Measurements from ENCODE around the gene NTMT1. TPM values are rescaled to one million over a fixed set of nuclear protein-coding genes. Genes with fewer than 3 reads are reported as not detected.
A peak's percentile ranks its signal among the peaks of the same experiment; 100 is the strongest.

The NTMT1 gene
- total RNA-seq, 1 donor from 2014 or later = 55.1 TPM

DNA sequence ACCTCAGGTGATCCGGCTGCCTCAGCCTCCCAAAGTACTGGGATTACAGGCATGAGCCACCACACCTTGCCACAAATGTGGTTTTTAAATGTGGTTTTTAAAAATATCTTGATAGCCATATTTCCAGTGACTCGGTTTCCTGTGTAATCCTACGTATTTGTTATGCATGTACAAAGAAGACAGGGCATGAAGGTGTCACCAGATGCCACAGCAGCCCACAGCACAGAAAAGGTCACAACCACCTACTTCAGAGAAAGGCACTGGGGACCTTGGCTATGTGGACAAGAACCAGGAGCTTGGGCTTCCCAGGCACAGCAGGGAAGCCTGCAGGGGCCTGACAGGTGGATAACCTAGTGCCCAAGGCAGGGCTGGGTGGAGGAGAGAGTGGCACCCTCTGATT lies 43.1 kb upstream of the NTMT1 start:
- TF ChIP-seq, protein P1, sequence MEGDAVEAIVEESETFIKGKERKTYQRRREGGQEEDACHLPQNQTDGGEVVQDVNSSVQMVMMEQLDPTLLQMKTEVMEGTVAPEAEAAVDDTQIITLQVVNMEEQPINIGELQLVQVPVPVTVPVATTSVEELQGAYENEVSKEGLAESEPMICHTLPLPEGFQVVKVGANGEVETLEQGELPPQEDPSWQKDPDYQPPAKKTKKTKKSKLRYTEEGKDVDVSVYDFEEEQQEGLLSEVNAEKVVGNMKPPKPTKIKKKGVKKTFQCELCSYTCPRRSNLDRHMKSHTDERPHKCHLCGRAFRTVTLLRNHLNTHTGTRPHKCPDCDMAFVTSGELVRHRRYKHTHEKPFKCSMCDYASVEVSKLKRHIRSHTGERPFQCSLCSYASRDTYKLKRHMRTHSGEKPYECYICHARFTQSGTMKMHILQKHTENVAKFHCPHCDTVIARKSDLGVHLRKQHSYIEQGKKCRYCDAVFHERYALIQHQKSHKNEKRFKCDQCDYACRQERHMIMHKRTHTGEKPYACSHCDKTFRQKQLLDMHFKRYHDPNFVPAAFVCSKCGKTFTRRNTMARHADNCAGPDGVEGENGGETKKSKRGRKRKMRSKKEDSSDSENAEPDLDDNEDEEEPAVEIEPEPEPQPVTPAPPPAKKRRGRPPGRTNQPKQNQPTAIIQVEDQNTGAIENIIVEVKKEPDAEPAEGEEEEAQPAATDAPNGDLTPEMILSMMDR (IDR thresholded peaks at IDR 0.05; ENCODE audit: insufficient read depth, low read depth, low read length) = no peak
- no peak for TF ChIP-seq EZH2 (IDR thresholded peaks at IDR 0.05; ENCODE audit: insufficient read depth, low read length)
- Histone ChIP-seq H3K4me2 (ENCODE audit: low read length) (no peak overlapping the region), H3K79me2 (ENCODE audit: insufficient read depth, low read length) (no peaks in the 10 kb centered on the region), H3K36me3 (ENCODE audit: insufficient read depth, low read length) (no peaks in the 10 kb centered on the region), H3K27me3 (ENCODE audit: insufficient read depth, low read length) (no peaks in the 10 kb centered on the region), H4K20me1 (ENCODE audit: insufficient read depth, low read length) (no peaks in the 10 kb centered on the region), H3K4me3 (ENCODE audit: insufficient read depth, low read depth, low read length) (no peak overlapping the region), H3K9me3 (ENCODE audit: insufficient read depth, low read depth, low read length) (no peaks in the 10 kb centered on the region), H3K4me1 (ENCODE audit: insufficient read depth, low read length) (no peaks in the 10 kb centered on the region), H3K9ac (ENCODE audit: low read length) (no peak overlapping the region), H2AFZ (ENCODE audit: low read depth, low read length) (no peak overlapping the region), H3K27ac (ENCODE audit: low read depth, low read length) (no peak overlapping the region)
- DNase-seq (ENCODE audit: low read depth) (no peak), FAIRE-seq (no peak)
- Mint-ChIP-seq H3K4me3 (ENCODE audit: unreplicated experiment) (no peak overlapping the region), H3K27me3 (ENCODE audit: low read depth, unreplicated experiment) (peaks cover 12% of the 10 kb centered on the region), H3K27ac (ENCODE audit: unreplicated experiment) (no peak overlapping the region), H3K9me3 (ENCODE audit: unreplicated experiment) (peaks cover 2% of the 10 kb centered on the region), H3K36me3 (ENCODE audit: low read depth, unreplicated experiment) (no peaks in the 10 kb centered on the region), H3K4me1 (ENCODE audit: low read depth, unreplicated experiment) (no peaks in the 10 kb centered on the region)

DNA sequence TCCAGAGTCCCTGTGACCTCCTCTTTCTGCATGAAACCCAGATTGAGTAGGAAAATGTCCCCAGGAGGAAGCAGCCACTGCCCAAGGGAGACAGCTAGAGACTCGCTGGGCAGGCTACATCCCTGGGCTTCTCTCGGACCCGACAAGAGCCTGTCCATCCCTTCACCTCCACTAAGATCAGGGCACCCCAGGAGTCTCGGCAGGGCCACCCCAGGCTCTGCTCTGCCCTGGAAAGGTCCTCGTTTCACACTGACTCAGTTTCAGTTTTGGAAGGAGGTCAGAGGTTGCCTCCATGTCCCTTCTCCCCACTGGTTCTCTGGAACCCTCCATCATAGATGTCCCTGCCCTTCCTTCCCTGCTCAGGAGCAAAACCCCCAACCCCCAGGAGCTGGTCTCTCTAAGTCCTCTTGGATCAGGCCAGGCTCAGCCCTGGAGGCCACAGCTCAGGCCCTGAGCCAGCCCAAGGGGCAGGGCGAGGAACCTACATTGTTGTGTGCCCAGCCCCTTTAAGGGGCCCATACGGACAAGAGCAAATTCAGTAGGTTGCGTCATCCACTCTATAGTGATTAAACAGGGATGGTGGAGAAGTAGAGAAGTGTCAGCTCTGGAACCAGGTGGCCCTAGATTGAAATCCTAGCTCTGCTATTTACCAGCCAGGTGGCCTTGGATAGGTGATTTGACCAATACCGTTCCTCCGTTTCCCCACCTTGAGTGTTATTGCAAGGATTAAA lies 42.5 kb upstream of the NTMT1 start:
- no peak overlapping the region for H3K27ac ChIP-seq (ENCODE audit: low read depth, low read length)
- no peaks in the 10 kb centered on the region for H3K79me2 ChIP-seq (ENCODE audit: insufficient read depth, low read length)
- TF ChIP-seq EZH2 (IDR thresholded peaks at IDR 0.05; ENCODE audit: insufficient read depth, low read length) = no peak
- TF ChIP-seq, protein P1 (IDR thresholded peaks at IDR 0.05; ENCODE audit: insufficient read depth, low read depth, low read length) = no peak
- H3K9me3 ChIP-seq (ENCODE audit: insufficient read depth, low read depth, low read length) = no peaks in the 10 kb centered on the region
- no peaks in the 10 kb centered on the region for H3K36me3 ChIP-seq (ENCODE audit: insufficient read depth, low read length)
- H3K4me3 ChIP-seq (ENCODE audit: insufficient read depth, low read depth, low read length) = no peak overlapping the region
- no peaks in the 10 kb centered on the region for H3K36me3 Mint-ChIP-seq (ENCODE audit: low read depth, unreplicated experiment)
- no peaks in the 10 kb centered on the region for H4K20me1 ChIP-seq (ENCODE audit: insufficient read depth, low read length)
- no peaks in the 10 kb centered on the region for H3K27me3 ChIP-seq (ENCODE audit: insufficient read depth, low read length)
- H3K4me1 ChIP-seq (ENCODE audit: insufficient read depth, low read length) = no peaks in the 10 kb centered on the region
- no peaks in the 10 kb centered on the region for H3K4me1 Mint-ChIP-seq (ENCODE audit: low read depth, unreplicated experiment)
- no peak overlapping the region for H2AFZ ChIP-seq (ENCODE audit: low read depth, low read length)
- DNase-seq (ENCODE audit: low read depth) (no peak), FAIRE-seq (no peak)
- H3K9me3 Mint-ChIP-seq (ENCODE audit: unreplicated experiment) = peaks cover 2% of the 10 kb centered on the region
- H3K4me2 ChIP-seq (ENCODE audit: low read length) = no peak overlapping the region
- H3K9ac ChIP-seq (ENCODE audit: low read length) = no peak overlapping the region
- H3K27ac Mint-ChIP-seq (ENCODE audit: unreplicated experiment) = no peak overlapping the region
- no peak overlapping the region for H3K4me3 Mint-ChIP-seq (ENCODE audit: unreplicated experiment)
- peaks cover 12% of the 10 kb centered on the region for H3K27me3 Mint-ChIP-seq (ENCODE audit: low read depth, unreplicated experiment)

DNA sequence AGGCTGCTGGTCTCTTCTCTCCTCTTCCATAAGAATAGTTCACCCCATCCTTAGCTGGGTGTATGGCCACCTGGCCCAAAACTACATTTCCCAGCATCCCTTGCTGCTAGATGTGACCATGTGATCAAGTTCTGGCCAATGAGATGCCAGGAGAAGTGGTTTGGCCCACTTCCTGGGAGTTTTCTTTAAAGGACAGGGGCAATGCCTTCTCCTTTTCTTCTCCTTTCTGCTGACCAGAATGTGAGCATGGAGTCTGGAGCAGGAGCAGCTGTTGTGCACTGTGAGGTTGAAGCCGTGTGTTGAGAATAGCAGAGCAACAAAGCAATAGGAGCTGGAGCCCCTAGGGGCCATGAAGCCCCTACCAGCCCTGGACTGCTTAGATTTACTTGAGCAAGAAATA lies 41.8 kb upstream of the NTMT1 start:
- DNase-seq (ENCODE audit: low read depth) = peak; percentile 71
- Histone ChIP-seq H3K9ac (ENCODE audit: low read length) (no peak overlapping the region), H3K4me2 (ENCODE audit: low read length) (no peak overlapping the region), H3K36me3 (ENCODE audit: insufficient read depth, low read length) (no peaks in the 10 kb centered on the region), H4K20me1 (ENCODE audit: insufficient read depth, low read length) (no peaks in the 10 kb centered on the region), H3K27me3 (ENCODE audit: insufficient read depth, low read length) (no peaks in the 10 kb centered on the region), H3K4me1 (ENCODE audit: insufficient read depth, low read length) (no peaks in the 10 kb centered on the region), H2AFZ (ENCODE audit: low read depth, low read length) (peak overlapping the region; percentile 65), H3K79me2 (ENCODE audit: insufficient read depth, low read length) (no peaks in the 10 kb centered on the region), H3K4me3 (ENCODE audit: insufficient read depth, low read depth, low read length) (no peak overlapping the region), H3K9me3 (ENCODE audit: insufficient read depth, low read depth, low read length) (no peaks in the 10 kb centered on the region), H3K27ac (ENCODE audit: low read depth, low read length) (no peak overlapping the region)
- Mint-ChIP-seq H3K9me3 (ENCODE audit: unreplicated experiment) (peaks cover 2% of the 10 kb centered on the region), H3K4me3 (ENCODE audit: unreplicated experiment) (no peak overlapping the region), H3K27me3 (ENCODE audit: low read depth, unreplicated experiment) (peaks cover 17% of the 10 kb centered on the region), H3K27ac (ENCODE audit: unreplicated experiment) (peak overlapping the region; percentile 16), H3K4me1 (ENCODE audit: low read depth, unreplicated experiment) (no peaks in the 10 kb centered on the region), H3K36me3 (ENCODE audit: low read depth, unreplicated experiment) (no peaks in the 10 kb centered on the region)
- TF ChIP-seq, protein P1 (IDR thresholded peaks at IDR 0.05; ENCODE audit: insufficient read depth, low read depth, low read length) = no peak
- TF ChIP-seq EZH2 (IDR thresholded peaks at IDR 0.05; ENCODE audit: insufficient read depth, low read length) = no peak
- FAIRE-seq = peak; percentile 52
